ENCODE measurements around the gene SERPINA4. TPM values are rescaled to one million over a fixed set of nuclear protein-coding genes. Genes with fewer than 3 reads are reported as not detected.

Gene SERPINA4
- total and polyA plus RNA-seq, 2 of the 13 experiments (the other 11 are each of a cell fraction or from before 2014, with no cell fraction given): 39.1 to 57.8 TPM

DNA sequence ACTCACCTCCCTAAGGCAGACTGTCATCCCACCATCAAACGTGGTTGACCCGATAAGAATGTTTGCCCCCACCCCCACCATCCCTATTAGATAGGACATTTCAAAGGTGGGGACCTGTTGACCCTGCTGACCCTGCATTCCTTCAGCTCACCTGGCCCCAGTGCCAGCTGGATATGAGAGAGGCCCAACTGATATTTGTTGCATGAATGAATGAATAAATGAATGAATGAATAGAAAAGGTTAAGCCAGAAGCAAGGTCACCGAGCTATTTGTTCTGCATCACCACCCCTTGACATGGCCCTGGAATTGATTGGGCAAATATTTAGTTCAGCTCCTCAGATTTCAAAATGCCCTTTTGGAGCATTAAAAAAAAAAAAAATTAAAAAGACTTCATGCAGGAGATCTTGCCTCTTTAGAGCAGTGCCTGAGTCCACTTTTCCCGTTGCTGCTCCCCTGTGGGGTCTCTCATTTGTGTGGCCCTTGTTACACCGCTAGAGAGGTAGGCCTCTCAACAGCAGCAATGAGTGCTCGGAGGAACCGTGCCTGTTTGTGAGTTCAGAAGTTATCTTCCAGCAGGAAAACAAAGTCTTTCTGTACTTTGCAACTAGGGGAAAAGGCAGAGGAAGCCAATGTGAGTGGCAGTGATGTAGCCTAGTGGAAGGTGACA is 11.5 kb downstream of the SERPINA4 start (continued):
- TF ChIP-seq, protein P1, sequence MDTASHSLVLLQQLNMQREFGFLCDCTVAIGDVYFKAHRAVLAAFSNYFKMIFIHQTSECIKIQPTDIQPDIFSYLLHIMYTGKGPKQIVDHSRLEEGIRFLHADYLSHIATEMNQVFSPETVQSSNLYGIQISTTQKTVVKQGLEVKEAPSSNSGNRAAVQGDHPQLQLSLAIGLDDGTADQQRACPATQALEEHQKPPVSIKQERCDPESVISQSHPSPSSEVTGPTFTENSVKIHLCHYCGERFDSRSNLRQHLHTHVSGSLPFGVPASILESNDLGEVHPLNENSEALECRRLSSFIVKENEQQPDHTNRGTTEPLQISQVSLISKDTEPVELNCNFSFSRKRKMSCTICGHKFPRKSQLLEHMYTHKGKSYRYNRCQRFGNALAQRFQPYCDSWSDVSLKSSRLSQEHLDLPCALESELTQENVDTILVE (CRISPR knock-in tag; IDR thresholded peaks at IDR 0.05): peak; percentile 60; the same call in 1 of the 2 replicates
- TF ChIP-seq NR2C2 (CRISPR knock-in tag; IDR thresholded peaks at IDR 0.05; ENCODE audit: borderline replicate concordance) (peak; percentile 75; the same call in 1 of the 2 replicates), ZNF30 (CRISPR knock-in tag; IDR thresholded peaks at IDR 0.05) (no peak), ARID3A (IDR thresholded peaks at IDR 0.05; ENCODE audit: low read depth, low read length) (peak; percentile 80), POLR2A (IDR thresholded peaks at IDR 0.05; ENCODE audit: insufficient read depth in 1 of 2, low read depth in 2 of 2, low read length in 2 of 2) (0 out of 4 replicates have a peak, but pooled peaks of 1 of the 2 experiments have one; percentile 17), ZNF143 (CRISPR knock-in tag; IDR thresholded peaks at IDR 0.05) (peak; percentile 41; the same call in 1 of the 2 replicates), ZNF280D (CRISPR knock-in tag; IDR thresholded peaks at IDR 0.05) (peak; percentile 45; the same call in 1 of the 2 replicates), ZNF10 (CRISPR knock-in tag; IDR thresholded peaks at IDR 0.05; ENCODE audit: borderline replicate concordance, low read depth) (no peak), ZNF326 (CRISPR knock-in tag; IDR thresholded peaks at IDR 0.05; ENCODE audit: borderline replicate concordance) (no peak; the same call in 1 of the 2 replicates), NONO (IDR thresholded peaks at IDR 0.05) (no peak), NONO (CRISPR knock-in tag; conservative IDR thresholded peaks at IDR 0.05) (peak; percentile 44; the same call in 1 of the 2 replicates), SP4 (CRISPR knock-in tag; IDR thresholded peaks at IDR 0.05) (peak; percentile 52; the same call in 1 of the 2 replicates), NR2F6 (IDR thresholded peaks at IDR 0.05) (peak; percentile 99), NR2F6 (CRISPR knock-in tag; IDR thresholded peaks at IDR 0.05) (peak; percentile 96), PAWR (CRISPR knock-in tag; IDR thresholded peaks at IDR 0.05; ENCODE audit: borderline replicate concordance) (no peak), THYN1 (CRISPR knock-in tag; IDR thresholded peaks at IDR 0.05; ENCODE audit: borderline replicate concordance, low read depth) (no peak), XBP1 (CRISPR knock-in tag; IDR thresholded peaks at IDR 0.05) (no peak)
- TF ChIP-seq, protein P2, sequence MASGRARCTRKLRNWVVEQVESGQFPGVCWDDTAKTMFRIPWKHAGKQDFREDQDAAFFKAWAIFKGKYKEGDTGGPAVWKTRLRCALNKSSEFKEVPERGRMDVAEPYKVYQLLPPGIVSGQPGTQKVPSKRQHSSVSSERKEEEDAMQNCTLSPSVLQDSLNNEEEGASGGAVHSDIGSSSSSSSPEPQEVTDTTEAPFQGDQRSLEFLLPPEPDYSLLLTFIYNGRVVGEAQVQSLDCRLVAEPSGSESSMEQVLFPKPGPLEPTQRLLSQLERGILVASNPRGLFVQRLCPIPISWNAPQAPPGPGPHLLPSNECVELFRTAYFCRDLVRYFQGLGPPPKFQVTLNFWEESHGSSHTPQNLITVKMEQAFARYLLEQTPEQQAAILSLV (CRISPR knock-in tag; IDR thresholded peaks at IDR 0.05; ENCODE audit: borderline replicate concordance): peak; percentile 50; the same call in 1 of the 2 replicates
- TF ChIP-seq, protein P3, sequence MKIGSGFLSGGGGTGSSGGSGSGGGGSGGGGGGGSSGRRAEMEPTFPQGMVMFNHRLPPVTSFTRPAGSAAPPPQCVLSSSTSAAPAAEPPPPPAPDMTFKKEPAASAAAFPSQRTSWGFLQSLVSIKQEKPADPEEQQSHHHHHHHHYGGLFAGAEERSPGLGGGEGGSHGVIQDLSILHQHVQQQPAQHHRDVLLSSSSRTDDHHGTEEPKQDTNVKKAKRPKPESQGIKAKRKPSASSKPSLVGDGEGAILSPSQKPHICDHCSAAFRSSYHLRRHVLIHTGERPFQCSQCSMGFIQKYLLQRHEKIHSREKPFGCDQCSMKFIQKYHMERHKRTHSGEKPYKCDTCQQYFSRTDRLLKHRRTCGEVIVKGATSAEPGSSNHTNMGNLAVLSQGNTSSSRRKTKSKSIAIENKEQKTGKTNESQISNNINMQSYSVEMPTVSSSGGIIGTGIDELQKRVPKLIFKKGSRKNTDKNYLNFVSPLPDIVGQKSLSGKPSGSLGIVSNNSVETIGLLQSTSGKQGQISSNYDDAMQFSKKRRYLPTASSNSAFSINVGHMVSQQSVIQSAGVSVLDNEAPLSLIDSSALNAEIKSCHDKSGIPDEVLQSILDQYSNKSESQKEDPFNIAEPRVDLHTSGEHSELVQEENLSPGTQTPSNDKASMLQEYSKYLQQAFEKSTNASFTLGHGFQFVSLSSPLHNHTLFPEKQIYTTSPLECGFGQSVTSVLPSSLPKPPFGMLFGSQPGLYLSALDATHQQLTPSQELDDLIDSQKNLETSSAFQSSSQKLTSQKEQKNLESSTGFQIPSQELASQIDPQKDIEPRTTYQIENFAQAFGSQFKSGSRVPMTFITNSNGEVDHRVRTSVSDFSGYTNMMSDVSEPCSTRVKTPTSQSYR (CRISPR knock-in tag; IDR thresholded peaks at IDR 0.05; ENCODE audit: borderline replicate concordance): peak; percentile 93

Data from HepG2 (cell line).